Bone marrow (tissue), 2 donors: ENCODE measurements around the gene GALNT10.

Experiments used
- DNase-seq, 2 donors: peaks; one replicate each; lab custom pipeline; 2025; lab: John Stamatoyannopoulos, UW

The GALNT10 gene

DNA sequence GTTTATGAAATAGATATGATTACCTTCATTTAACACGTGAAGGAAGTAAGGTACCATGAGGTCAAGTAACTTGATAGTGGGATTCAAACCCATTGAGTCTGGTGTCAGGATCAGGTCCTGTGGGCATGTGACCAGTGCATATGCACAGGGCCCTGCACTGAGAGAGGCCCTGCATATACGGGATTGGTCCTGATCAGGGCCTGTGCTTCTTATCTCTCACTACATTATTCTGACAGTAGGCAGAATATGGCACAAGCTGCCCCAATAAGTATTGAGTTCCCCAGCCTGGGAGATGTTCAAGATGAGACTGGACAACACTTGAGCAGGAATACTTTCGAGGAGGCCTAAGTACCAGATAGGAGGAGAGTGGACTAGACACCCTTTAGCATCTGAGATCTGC is 44.0 kb downstream of the GALNT10 start:
- no peak for DNase-seq

GRCh38 chr5:154236011-154236410 is 45.5 kb downstream of the GALNT10 start:
- no peak for DNase-seq

DNA sequence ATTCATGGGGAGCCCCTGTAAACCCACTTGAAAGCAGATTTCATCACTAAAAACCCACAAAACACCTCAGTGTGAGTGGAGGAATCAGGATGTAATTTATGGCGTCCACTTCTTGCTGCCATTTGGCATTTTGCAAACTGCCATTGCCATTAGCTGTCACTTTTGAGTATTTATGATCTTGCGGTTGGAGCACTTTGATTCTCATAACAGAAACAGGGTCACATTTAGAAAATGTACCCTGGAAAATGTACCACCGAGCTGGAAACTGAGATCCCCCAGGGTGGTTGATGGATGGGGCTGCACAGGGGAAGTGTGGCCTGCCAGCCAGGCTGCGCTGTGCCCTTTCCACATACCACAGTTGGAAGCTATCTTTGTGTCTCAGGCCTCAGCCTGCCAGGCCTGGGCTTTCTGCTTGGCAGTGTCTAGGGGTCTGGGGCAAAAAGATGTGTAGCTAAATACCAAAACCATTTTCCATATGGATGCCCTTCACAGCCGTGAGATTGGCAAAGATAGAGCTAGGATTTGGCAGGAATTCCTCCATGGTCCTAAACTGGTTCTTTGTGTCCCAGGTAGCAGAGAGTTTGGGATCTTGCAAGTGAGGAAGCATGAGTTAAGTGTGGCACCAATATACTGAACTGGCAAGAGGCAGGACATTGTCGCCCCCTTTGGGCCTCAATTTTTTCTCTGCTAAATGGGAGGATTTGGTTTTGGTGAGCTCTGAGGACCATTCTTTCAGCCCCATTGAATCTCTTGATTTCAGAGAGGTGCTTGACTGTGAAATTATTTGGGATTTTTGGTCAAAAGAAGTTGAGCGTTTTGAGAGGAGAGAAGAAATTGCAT is 46.2 kb downstream of the GALNT10 start:
- DNase-seq, result no peak

DNA sequence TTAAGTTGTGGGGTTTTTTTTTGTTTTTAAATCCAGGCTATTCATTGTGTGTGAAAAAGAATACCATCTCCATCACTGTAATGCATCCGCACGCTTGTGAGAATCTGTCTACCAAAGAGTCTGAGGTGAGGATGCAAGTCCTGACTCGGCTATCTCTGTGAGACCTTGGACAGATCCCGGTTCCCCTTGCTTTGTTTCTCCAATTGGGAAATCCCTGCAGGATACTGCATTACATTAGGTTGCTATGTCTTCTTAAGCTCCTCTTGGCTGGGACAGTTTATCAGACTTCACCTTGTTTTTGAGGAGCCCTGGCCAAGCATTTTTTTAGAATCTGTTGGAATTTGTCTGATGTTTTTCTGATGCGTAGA is 46.8 kb downstream of the GALNT10 start:
- DNase-seq, result no peak

DNA sequence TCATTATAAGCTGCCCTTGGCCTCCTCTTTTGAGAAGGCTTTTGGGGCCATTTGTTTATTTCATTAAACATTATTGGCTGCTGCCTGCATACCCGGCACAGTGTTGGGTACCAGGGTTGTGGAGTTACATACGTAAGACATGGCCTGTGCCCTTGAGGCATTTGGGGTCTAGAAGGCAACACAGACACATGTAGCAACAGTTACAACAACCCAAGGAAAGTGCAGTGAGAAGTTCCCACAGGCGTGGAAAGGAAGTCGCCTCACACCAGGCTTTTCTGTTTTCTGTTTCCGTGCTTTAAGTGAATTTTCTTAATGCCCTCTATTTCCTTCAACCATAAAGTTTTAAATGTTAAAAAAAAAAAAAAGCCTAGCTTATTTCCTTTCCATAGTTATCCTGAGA is 47.4 kb downstream of the GALNT10 start:
- DNase-seq, result no peak

- DNase-seq, result peak in 1 of 2 donors; percentile 27
Measured at GRCh38 chr5:154238776-154239481, 48.4 kb downstream of the GALNT10 start.

- DNase-seq, result no peak
Measured at GRCh38 chr5:154240595-154240994, 50.1 kb downstream of the GALNT10 start.

DNA sequence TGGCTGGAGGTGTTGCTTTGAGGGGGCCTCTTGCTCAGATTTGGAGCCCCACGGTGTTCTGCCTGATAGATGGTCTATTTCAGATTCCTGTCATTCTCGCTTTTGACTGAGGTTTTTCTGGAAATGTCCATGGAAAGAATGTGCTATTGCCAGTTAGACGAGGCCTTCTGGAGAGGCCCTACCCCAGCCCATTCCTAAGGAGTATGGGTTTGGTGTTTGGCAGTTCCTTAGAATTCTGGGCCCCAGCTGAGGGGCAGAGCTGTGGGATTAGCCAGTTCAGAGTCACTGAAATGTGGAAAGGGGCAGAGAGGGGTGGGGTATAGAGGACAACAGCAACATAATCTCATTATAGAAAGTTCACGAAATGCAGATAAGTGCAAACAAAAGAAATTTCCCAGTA is 50.5 kb downstream of the GALNT10 start:
- no peak for DNase-seq

- DNase-seq, result no peak
Measured at GRCh38 chr5:154242442-154242841, 51.9 kb downstream of the GALNT10 start.

DNA sequence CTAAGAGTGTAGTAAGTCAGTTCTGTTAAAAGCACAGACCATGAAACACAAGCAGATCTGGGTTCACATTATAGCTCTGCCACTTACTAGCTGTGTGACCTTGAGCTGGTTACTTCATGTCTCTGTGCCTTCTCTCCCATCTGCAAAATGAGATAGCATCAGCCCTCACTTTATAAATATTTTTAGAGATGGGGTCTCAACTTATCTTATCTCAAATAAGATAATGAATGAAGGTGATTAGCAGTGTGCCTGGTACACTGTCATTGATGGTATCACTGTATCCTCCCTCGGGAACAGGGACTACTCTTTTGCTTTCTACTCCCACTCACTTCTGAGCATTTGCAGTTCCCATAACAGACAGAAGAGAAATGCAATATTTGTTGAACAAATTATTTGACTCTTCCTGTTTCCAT is 52.4 kb downstream of the GALNT10 start:
- DNase-seq, result no peak

DNA sequence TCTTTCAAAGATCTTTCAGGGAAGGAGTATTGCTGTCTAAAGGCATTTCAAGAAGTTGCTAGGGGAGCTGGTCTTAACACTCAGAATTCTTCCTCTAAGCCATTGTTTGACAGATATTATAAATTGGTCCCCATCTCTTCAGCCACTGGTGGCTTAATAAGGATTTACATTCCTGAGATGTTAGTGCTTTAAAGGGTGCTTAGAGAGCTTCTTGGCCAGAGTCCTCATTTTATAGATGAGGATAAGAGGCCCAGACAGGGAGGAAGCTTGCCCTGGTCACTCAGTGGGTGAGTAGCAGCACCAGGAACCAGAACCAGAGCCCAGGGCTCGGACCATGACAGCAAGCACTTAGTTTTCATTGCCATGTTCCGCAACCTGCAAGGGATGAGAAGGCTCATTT is 53.2 kb downstream of the GALNT10 start:
- DNase-seq, result no peak

DNA sequence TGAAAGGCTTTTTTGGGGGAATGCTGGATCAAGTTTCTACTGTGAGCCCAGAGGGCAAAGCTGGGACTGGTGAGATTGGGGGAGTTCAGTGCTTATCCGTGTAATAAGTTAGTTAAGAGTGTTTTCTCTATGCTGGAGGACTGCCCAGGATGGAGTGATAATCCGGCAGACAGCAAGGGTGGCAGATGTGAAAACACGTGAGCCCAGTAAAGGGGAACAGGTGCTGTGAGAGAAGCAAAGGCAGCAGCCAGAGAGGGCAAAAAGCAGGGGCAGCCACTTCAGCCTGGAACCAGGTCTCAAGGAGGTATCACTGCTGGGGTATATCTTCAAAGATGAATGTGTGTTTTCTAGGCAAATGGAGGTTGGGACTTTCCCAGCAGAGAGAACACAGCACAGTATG is 53.9 kb downstream of the GALNT10 start:
- no peak for DNase-seq

GRCh38 chr5:154248691-154249090 is 58.2 kb downstream of the GALNT10 start:
- no peak for DNase-seq

GRCh38 chr5:154249826-154250225 is 59.3 kb downstream of the GALNT10 start:
- DNase-seq, result no peak

GRCh38 chr5:154251529-154251928 is 61.0 kb downstream of the GALNT10 start:
- DNase-seq, result no peak

DNA sequence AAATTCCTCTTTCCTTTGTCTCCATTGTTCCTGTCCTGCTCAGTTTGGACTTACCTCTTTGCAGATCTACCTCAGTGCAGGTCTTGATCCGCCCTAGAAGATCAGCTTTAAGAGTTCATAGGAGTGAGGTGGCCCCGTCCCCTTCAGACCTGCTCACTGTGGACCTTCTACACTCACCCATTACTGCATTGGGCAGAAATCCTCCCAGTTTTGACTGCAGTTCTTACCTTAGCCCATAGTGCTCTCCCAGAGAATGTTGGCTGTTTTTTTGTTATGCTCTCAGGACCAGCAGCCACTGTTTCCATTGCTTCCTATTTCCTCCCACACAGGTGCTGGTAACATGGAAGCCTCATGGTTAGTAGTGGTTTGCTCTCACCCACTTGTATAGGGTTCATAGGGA is 63.3 kb downstream of the GALNT10 start:
- DNase-seq, result no peak

DNA sequence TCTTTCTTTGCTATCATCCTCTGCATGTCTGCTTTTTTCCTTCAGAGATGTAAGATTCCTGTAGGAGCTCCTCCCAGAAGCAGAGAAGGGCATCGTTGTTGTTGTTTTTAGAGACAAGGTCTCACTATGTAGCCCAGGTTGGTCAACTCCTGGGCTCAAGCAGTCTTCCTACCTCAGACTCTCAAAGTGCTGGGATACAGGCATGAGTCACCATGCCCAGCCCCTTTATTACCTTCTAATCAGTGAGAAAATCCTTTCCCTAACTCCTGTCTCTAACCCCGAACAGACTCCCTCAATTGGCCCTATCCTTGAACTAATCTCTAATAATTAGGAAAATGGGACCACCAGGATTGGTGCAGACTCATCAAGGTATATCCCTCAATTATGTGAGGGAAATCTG is 64.4 kb downstream of the GALNT10 start:
- DNase-seq, result no peak

DNA sequence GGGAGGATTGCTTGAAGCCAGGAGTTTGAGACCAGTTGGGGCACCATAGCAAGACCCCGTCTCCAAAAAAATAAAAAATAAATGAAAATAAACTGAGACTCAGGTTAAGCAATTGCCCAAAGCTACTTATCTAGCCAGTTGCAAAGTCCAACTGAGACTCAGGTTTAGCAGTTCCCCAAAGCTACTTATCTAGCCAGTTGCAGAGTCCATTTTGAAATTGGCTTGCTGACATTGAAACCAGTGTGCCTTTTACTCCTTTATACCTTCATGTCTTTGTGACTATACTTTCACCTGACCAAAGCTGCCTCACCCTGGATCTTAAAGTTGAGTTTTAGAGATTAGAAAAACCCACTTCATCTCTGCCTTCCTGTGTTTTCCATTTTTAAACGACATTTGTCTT is 66.5 kb downstream of the GALNT10 start:
- no peak for DNase-seq

DNA sequence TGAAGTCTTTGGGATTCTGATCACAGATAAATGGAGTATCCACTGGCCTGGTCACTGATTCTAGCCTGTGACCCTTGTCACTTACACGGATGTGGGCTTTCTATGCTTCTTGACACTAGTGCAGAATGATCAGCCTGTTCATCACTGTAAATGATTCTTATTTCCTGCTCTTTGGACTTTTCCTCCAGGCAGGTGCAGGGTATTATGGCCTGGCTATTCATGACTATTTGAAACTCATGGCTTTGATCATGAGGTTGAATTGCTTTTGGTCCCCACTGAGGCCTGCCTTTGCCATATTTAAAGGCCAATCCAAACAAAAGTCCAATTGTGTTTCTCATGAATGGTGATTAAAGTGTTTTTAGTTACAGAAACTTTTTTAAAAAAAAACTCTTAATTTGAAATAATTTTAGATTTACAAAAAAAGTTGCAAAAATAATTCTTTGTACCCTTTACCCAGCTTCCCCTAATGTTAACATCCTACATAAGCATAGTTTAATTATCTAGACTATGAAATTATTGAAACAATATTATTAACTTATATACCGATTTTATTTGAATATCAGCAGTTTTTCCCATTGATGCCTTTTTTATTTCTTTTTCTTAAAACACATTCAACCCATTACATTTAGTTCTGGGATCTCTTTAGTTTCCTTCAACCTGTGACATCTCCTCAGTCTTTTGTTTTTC is 68.1 kb downstream of the GALNT10 start:
- no peak for DNase-seq

- no peak for DNase-seq
Measured at GRCh38 chr5:154260224-154260927, 69.8 kb downstream of the GALNT10 start.

DNA sequence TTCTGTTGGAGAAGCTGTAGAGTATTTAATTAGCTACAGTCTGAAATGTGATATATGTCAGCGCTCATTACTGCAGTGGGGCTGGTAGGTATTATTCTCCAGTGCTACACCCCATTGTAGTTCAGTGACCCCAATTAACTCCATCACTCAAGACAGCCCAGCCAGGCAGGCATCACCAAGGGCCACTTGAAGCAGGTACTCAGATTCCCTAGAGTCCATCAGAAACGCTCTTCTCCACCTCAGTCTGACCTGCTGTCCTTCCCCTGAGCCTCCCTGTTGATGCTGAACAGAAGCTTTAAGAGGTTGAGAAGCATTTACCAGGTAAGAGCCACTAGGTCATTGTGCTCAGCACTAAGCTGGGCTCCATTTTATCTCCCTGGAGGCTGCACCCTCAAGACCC is 71.8 kb downstream of the GALNT10 start:
- DNase-seq, result no peak

DNA sequence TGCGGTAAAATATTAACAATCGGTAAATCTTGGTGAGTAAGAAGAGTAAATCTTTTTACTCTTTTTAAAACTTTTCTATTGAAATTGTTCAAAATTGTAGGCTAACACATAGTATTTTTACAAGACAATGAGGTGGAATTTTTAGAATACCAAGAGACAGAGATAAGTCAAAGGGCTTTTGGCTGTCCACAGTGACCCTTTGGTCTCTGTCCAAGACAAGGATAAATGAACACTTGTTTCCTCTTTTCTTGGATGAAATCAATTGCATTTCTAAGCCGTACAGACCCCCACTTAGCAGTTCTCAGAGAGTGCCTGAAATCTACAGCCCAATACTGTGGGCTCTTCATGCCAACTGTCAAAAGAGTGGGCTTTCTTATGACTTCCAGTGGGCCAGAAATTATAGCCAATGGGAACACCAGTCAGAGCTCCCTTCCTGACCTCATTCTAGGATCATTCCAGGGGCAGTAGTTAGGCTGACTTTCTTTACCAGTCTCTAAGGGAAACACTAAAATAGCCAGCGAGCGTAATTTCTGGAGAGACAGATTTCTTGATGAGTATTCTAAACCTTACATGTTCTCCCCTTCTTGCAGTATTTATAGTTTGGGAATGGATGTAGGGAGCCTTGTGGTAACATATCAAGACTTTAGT is 74.1 kb downstream of the GALNT10 start:
- no peak for DNase-seq
